Heart left ventricle (tissue), 16 donors: Measurements from ENCODE around the gene SMARCD3. TPM values are rescaled to one million over a fixed set of nuclear protein-coding genes. Genes with fewer than 3 reads are reported as not detected.

Experiments
- ATAC-seq, 4 donors: fragments of 200-7000 bp; cut with Tn5 transposase; one replicate each; pipeline ENCODE4 v1.9.1; 2020 to 2022; ENCODE audit warnings: moderate library complexity in 4 of 4, mild to moderate bottlenecking in 3 of 4, moderate number of reproducible peaks in 1 of 4
- DNase-seq, 5 donors: peaks; one replicate each; pipeline ENCODE4 v3.0.0-alpha.2; 2020
- H3K27ac ChIP-seq, 12 donors: fragments of 200-600 bp; sonication (generic) in 4 of 12; one replicate each; pipeline versions ENCODE4 v1.5.0 to v1.8.0; 2016 to 2022; ENCODE audit warnings: mild to moderate bottlenecking in 2 of 12
- H3K27me3 ChIP-seq, 9 donors: fragments of 200-600 bp; sonication (generic) in 2 of 9; one replicate each; pipeline versions ENCODE4 v1.5.1 to v1.8.0; 2016 to 2022; ENCODE audit warnings: mild to moderate bottlenecking in 3 of 9
- H3K36me3 ChIP-seq, 9 donors: fragments of 200-600 bp; sonication (generic) in 2 of 9; one replicate each; pipeline versions ENCODE4 v1.5.0 to v1.8.0; 2018 to 2022; ENCODE audit warnings: mild to moderate bottlenecking in 2 of 9
- H3K4me1 ChIP-seq, 12 donors: fragments of 200-600 bp; sonication (generic) in 4 of 12; one replicate each; pipeline versions ENCODE4 v1.5.0 to v1.8.0; 2016 to 2022; ENCODE audit warnings: mild to moderate bottlenecking in 3 of 12
- H3K4me3 ChIP-seq, 12 donors: fragments of 200-600 bp; sonication (generic) in 4 of 12; one replicate each; pipeline versions ENCODE4 v1.5.0 to v1.8.0; 2017 to 2022; ENCODE audit warnings: mild to moderate bottlenecking in 9 of 12, moderate library complexity in 4 of 12
- H3K9me3 ChIP-seq, 12 donors: fragments of 200-600 bp; sonication (generic) in 4 of 12; one replicate each; pipeline versions ENCODE4 v1.5.0 to v1.8.0; 2016 to 2022; ENCODE audit warnings: mild to moderate bottlenecking in 1 of 12
- CTCF ChIP-seq, 12 donors: fragments of 200-600 bp; sonication (generic) in 4 of 12; IDR thresholded peaks; one replicate each; pipeline versions ENCODE4 v1.5.0 to v1.8.0; 2018 to 2022; ENCODE audit warnings: antibody characterized with exemption in 12 of 12, mild to moderate bottlenecking in 5 of 12
- POLR2A ChIP-seq, 2 donors: fragments of 450-650 bp; IDR thresholded peaks; one replicate each; pipeline ENCODE4 v1.6.1; 2017; ENCODE audit warnings: antibody characterized with exemption in 2 of 2, mild to moderate bottlenecking in 2 of 2, moderate library complexity in 2 of 2
- WGBS, 4 donors: extraction: QIAGEN DNeasy Blood & Tissue Kit in 2 of 4; methylation state at CpG; one replicate each; pipeline versions ENCODE4 v1.1.5 to v1.1.7; 2013 to 2018; 5-methylcytosine and 5-hydroxymethylcytosine counted together
- intact Hi-C, 10 donors: fragments of 100-400 bp; cut with DNase I; formaldehyde crosslinking; loops; one replicate each; pipeline versions ENCODE4 v1.11.1 to v1.14.2; 2022
- polyA plus RNA-seq, 2 donors: library from polyadenylated mRNA; stranded (reverse); fragments of 200-250 nt; gene quantifications; one replicate each; pipeline ENCODE4 v1.2.3, GENCODE V29; 2013
- total RNA-seq, 9 donors: library from RNA; depleted of rRNA in 2 of 9; stranded (reverse); fragments of >200 nt in 2 of 9; fragmentation: NEBNext Ultra II Directional in 3 of 9; extraction: Animal tissue kit (Norgen Biotek cat#: 25700) in 3 of 9; gene quantifications; one replicate each; pipeline versions ENCODE4 v1.1.0 to v1.2.4, GENCODE V29; 2016 to 2023
- donor health status: ischemic (EF 13 %, LVEDD 7.1; RV severe dilation, severe dysfunction).
- donor health status: healthy with polysubstance abuse.
- donor health status: DM: no; HTN: yes; CAD: no.
- donor health status: DM: no; HTN: no; CAD: no.
- donor health status: ischemic (EF 25% LVEDD 6.9; RV normal size, moderate dysfunction).
- donor health status: ischemic (EF 25% LVEDD 5.7; RV mildly dilated, moderate dysfunction).
- donor health status: healthy.
- donor health status: DM: yes; HTN: yes; CAD: no.
- donor health status: ischemic (EF 35%, LVEDD 5.7; RV mildly dilated, moderate dysfunction).
- donor health status: nonischemic (EF 11% LVEDD 7.7; RV severe dilation, severe dysfunction).
- donor health status: DM: yes; HTN: yes; CAD: no.
- donor health status: PGD.
- donor health status: ischemic (EF 29% LVEDD 5.4; RV normal size, mild dysfunction).
- donor health status: nonischemic (EF 23%, LVEDD 6.1; RV moderate dilation, normal function).

The SMARCD3 gene
- total and polyA plus RNA-seq, 11 donors, result 59.7 to 108 (median 92.2) TPM

- Histone ChIP-seq H3K4me3 (peak overlapping the region in 6 of 12 donors; percentile 1 to 40 (median 16)), H3K27ac (no peak overlapping the region), H3K27me3 (peaks cover 0 to 39% (median 7%) of the 10 kb centered on the region in 9 donors), H3K9me3 (no peaks in the 10 kb centered on the region), H3K4me1 (peaks cover 4 to 68% (median 43%) of the 10 kb centered on the region in 12 donors), H3K36me3 (peaks cover 0 to 39% (median 33%) of the 10 kb centered on the region in 9 donors)
- DNase-seq (peak in 1 of 5 donors; percentile 39), ATAC-seq (no peak)
- TF ChIP-seq CTCF (IDR thresholded peaks at IDR 0.05), result no peak
- no peak for TF ChIP-seq POLR2A (IDR thresholded peaks at IDR 0.05)
- WGBS, 4 donors, result 47 to 61% (median 54%) methylated on average over 16 to 17 of the region's 17 CpGs
- intact Hi-C loops, result loop anchor here in 8 of 10 donors (1.0 to 10.0 kb wide), 5 partner anchors 59 to 121 kb away; no protein-coding TSS in a partner anchor
These were observed 4.9 kb downstream of the SMARCD3 start for GRCh38 chr7:151243408-151244195.

GRCh38 chr7:151243045-151243349 is 5.5 kb downstream of the SMARCD3 start:
- H3K4me3 ChIP-seq, result peak overlapping the region in 2 of 12 donors; percentile 18 to 40
- DNase-seq, result no peak
- peaks cover 4 to 66% (median 43%) of the 10 kb centered on the region in 12 donors for H3K4me1 ChIP-seq
- intact Hi-C loops, result loop anchor here in 8 of 10 donors (5.0 to 10.0 kb wide), 4 partner anchors 59 to 121 kb away; no protein-coding TSS in a partner anchor
- WGBS, 4 donors, result 47 to 54% (median 50%) methylated on average over 2 of the region's 2 CpGs
- TF ChIP-seq CTCF (IDR thresholded peaks at IDR 0.05), result no peak
- peaks cover 0 to 35% (median 7%) of the 10 kb centered on the region in 9 donors for H3K27me3 ChIP-seq
- H3K27ac ChIP-seq, result no peak overlapping the region
- H3K9me3 ChIP-seq, result no peaks in the 10 kb centered on the region
- no peak for ATAC-seq
- H3K36me3 ChIP-seq, result peaks cover 0 to 45% (median 39%) of the 10 kb centered on the region in 9 donors

- Histone ChIP-seq H3K27ac (no peak overlapping the region), H3K36me3 (peaks cover 0 to 51% (median 45%) of the 10 kb centered on the region in 9 donors)
- 57 to 63% (median 61%) methylated on average over 15 to 20 of the region's 20 CpGs for WGBS, 4 donors
These were observed 6.1 kb downstream of the SMARCD3 start for GRCh38 chr7:151242159-151243044.

More at GRCh38 chr7:151242159-151243044, 6.1 kb downstream of the SMARCD3 start:
- no peak for ATAC-seq
- Histone ChIP-seq H3K9me3 (no peaks in the 10 kb centered on the region), H3K27me3 (peaks cover 0 to 30% (median 7%) of the 10 kb centered on the region in 9 donors), H3K4me3 (no peak overlapping the region), H3K4me1 (peaks cover 4 to 60% (median 38%) of the 10 kb centered on the region in 12 donors)
- TF ChIP-seq POLR2A (IDR thresholded peaks at IDR 0.05) (no peak), CTCF (IDR thresholded peaks at IDR 0.05) (no peak)
- intact Hi-C loops, result loop anchor here in 8 of 10 donors (5.0 to 10.0 kb wide), 4 partner anchors 60 to 120 kb away; no protein-coding TSS in a partner anchor
- DNase-seq, result no peak
